Measurements from ENCODE around the gene SH3TC1. TPM values are rescaled to one million over a fixed set of nuclear protein-coding genes. Genes with fewer than 3 reads are reported as not detected.

The SH3TC1 gene
- total and polyA plus RNA-seq, 2 of the 13 experiments (the other 11 are each of a cell fraction or from before 2014, with no cell fraction given) = 14.9 to 21.8 TPM

DNA sequence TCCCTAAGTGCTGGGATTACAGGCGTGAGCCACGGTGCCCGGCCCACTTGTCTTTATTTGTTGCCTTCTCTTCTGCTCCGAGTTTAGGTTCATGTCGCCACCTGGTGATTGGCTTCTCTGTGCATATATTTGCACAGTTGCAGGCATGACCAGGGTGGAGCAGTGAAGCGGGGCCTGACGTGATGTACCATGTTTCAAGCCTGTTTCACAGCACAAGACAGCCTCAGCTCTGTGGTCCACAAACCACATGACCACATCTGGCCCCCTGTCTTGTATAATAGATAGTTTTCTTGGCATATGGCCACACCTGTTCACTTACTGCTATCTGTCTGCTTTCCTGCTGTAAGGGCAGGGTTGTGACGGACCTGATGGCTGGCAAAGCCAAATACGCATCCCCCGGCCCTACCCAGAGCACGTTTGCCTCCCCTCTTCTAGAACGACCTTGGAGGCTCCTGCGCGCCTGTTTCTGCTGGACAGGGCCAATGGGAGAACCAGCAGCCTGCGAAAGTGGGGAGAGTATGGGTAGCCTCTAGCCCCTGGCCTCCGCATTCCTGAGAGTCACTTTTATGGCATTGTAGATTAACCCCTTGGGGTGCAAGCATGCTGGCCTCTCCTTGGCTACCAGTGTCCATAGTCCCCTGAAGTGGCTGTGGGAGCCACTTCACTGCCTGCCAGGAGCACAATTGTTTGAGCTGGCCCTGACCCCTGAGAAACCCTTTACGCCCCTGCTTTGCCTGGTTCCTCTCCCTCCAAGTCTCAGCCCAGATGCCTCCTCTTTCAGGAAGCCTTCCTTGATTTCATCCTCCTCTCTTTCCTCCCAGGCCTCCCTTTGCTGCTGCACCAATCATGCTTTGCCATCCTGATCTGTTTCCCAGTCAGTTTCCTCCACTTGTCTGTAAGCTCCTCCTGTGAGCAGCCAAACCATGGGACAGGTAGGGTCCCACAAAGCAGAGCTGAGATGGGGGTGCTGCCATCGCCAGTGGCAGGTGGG is 6.0 kb upstream of the SH3TC1 start (continued):
- TF ChIP-seq ELF1 (CRISPR knock-in tag; IDR thresholded peaks at IDR 0.05) = no peak
- TF ChIP-seq HOXA3 (CRISPR knock-in tag; IDR thresholded peaks at IDR 0.05) = peak; percentile 50; the same call in 1 of the 2 replicates
- TF ChIP-seq ZNF12 (CRISPR knock-in tag; IDR thresholded peaks at IDR 0.05) = no peak
- TF ChIP-seq RARA (CRISPR knock-in tag; IDR thresholded peaks at IDR 0.05) = no peak
- peak; percentile 67 for TF ChIP-seq STAG1 (CRISPR knock-in tag; IDR thresholded peaks at IDR 0.05)
- 0 out of 2 replicates have a peak, but pooled peaks have one; percentile 26 for TF ChIP-seq HDAC1 (CRISPR knock-in tag; IDR thresholded peaks at IDR 0.05)
- no peak for TF ChIP-seq PREB (CRISPR knock-in tag; IDR thresholded peaks at IDR 0.05)
- no peak for TF ChIP-seq ZBTB26 (CRISPR knock-in tag; IDR thresholded peaks at IDR 0.05; ENCODE audit: borderline replicate concordance)
- TF ChIP-seq, protein P1, sequence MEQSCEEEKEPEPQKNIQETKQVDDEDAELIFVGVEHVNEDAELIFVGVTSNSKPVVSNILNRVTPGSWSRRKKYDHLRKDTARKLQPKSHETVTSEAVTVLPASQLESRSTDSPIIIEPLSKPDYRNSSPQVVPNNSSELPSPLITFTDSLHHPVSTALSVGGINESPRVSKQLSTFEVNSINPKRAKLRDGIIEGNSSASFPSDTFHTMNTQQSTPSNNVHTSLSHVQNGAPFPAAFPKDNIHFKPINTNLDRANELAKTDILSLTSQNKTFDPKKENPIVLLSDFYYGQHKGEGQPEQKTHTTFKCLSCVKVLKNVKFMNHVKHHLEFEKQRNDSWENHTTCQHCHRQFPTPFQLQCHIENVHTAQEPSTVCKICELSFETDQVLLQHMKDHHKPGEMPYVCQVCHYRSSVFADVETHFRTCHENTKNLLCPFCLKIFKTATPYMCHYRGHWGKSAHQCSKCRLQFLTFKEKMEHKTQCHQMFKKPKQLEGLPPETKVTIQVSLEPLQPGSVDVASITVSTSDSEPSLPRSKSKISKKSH (CRISPR knock-in tag; IDR thresholded peaks at IDR 0.05; ENCODE audit: borderline replicate concordance) = no peak
- peak; percentile 91 for TF ChIP-seq ZFP36 (IDR thresholded peaks at IDR 0.05; ENCODE audit: borderline replicate concordance, low read depth, low read length, partially characterized antibody)
- TF ChIP-seq ARID2 (CRISPR knock-in tag; IDR thresholded peaks at IDR 0.05; ENCODE audit: borderline replicate concordance) = no peak
- TF ChIP-seq ZNF644 (CRISPR knock-in tag; IDR thresholded peaks at IDR 0.05; ENCODE audit: low read depth) = no peak
- 0 out of 2 replicates have a peak, but pooled peaks have one; percentile 26 for TF ChIP-seq MAX (IDR thresholded peaks at IDR 0.05)
- 0 out of 2 replicates have a peak, but pooled peaks have one; percentile 38 for TF ChIP-seq THAP11 (CRISPR knock-in tag; IDR thresholded peaks at IDR 0.05)
- TF ChIP-seq ETV5 (CRISPR knock-in tag; IDR thresholded peaks at IDR 0.05; ENCODE audit: borderline replicate concordance) = 0 out of 2 replicates have a peak, but pooled peaks have one; percentile 11
- TF ChIP-seq POGZ (CRISPR knock-in tag; IDR thresholded peaks at IDR 0.05) = no peak
- no peak for TF ChIP-seq ZNF589 (CRISPR knock-in tag; conservative IDR thresholded peaks at IDR 0.05)
- TF ChIP-seq, protein P2, sequence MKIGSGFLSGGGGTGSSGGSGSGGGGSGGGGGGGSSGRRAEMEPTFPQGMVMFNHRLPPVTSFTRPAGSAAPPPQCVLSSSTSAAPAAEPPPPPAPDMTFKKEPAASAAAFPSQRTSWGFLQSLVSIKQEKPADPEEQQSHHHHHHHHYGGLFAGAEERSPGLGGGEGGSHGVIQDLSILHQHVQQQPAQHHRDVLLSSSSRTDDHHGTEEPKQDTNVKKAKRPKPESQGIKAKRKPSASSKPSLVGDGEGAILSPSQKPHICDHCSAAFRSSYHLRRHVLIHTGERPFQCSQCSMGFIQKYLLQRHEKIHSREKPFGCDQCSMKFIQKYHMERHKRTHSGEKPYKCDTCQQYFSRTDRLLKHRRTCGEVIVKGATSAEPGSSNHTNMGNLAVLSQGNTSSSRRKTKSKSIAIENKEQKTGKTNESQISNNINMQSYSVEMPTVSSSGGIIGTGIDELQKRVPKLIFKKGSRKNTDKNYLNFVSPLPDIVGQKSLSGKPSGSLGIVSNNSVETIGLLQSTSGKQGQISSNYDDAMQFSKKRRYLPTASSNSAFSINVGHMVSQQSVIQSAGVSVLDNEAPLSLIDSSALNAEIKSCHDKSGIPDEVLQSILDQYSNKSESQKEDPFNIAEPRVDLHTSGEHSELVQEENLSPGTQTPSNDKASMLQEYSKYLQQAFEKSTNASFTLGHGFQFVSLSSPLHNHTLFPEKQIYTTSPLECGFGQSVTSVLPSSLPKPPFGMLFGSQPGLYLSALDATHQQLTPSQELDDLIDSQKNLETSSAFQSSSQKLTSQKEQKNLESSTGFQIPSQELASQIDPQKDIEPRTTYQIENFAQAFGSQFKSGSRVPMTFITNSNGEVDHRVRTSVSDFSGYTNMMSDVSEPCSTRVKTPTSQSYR (CRISPR knock-in tag; IDR thresholded peaks at IDR 0.05; ENCODE audit: borderline replicate concordance) = no peak
- no peak for TF ChIP-seq HOXA9 (CRISPR knock-in tag; IDR thresholded peaks at IDR 0.05; ENCODE audit: borderline replicate concordance)

Data from HepG2 (cell line).